Tibial nerve (tissue), 4 donors: ENCODE measurements around the gene ECSIT. TPM values are rescaled to one million over a fixed set of nuclear protein-coding genes. Genes with fewer than 3 reads are reported as not detected.

ENCODE experiments used
- DNase-seq, 2 donors: peaks; one replicate each; pipeline ENCODE4 v3.0.0-alpha.2; 2019; ENCODE audit warnings: low spot score in 2 of 2
- H3K27ac ChIP-seq, 4 donors: fragments of 200-600 bp; sonication (generic) in 3 of 4; one replicate each; pipeline ENCODE4 v1.5.1; 2017 to 2019; ENCODE audit warnings: mild to moderate bottlenecking in 1 of 4
- H3K27me3 ChIP-seq, 2 donors: fragments of 200-600 bp; sonication (generic) in 1 of 2; one replicate each; pipeline versions ENCODE4 v1.5.1 to v1.6.0; 2017 to 2019
- H3K36me3 ChIP-seq, 3 donors: fragments of 200-600 bp; sonication (generic); one replicate each; pipeline ENCODE4 v1.5.1; 2018 to 2019
- H3K4me1 ChIP-seq, 4 donors: fragments of 200-600 bp; sonication (generic) in 3 of 4; one replicate each; pipeline ENCODE4 v1.5.1; 2017 to 2019
- H3K4me3 ChIP-seq, 4 donors: fragments of 200-600 bp; sonication (generic) in 3 of 4; one replicate each; pipeline ENCODE4 v1.5.1; 2017 to 2019; ENCODE audit warnings: mild to moderate bottlenecking in 1 of 4, moderate library complexity in 1 of 4
- H3K9me3 ChIP-seq, 4 donors: fragments of 200-600 bp; sonication (generic) in 3 of 4; one replicate each; pipeline ENCODE4 v1.5.1; 2017 to 2019
- CTCF ChIP-seq, 5 experiments: fragments of 200-600 bp in 3 of 5; fragments of 450-650 bp in 2 of 5; sonication (generic) in 3 of 5; IDR thresholded peaks; one replicate each; pipeline ENCODE4 v1.5.1; 2016 to 2019; ENCODE audit warnings: antibody characterized with exemption in 5 of 5, mild to moderate bottlenecking in 3 of 5, moderate library complexity in 2 of 5
- EP300 ChIP-seq, 2 donors: sonication (generic); formaldehyde crosslinking; IDR thresholded peaks; one replicate each; pipeline ENCODE4 v1.6.1; 2017; ENCODE audit warnings: antibody characterized with exemption in 2 of 2, mild to moderate bottlenecking in 1 of 2
- POLR2A ChIP-seq, 2 donors: fragments of 450-650 bp; IDR thresholded peaks; one replicate each; pipeline ENCODE4 v1.6.1; 2017; ENCODE audit warnings: antibody characterized with exemption in 2 of 2, mild to moderate bottlenecking in 2 of 2, moderate library complexity in 2 of 2
- WGBS, 2 donors: methylation state at CpG; one replicate each; pipeline ENCODE4 v1.1.5; 2018; 5-methylcytosine and 5-hydroxymethylcytosine counted together
- total RNA-seq, 4 donors: library from RNA; depleted of rRNA; stranded (reverse); fragments of >200 nt; gene quantifications; one replicate each; pipeline ENCODE4 v1.1.0, GENCODE V29; 2016

The ECSIT gene
- total RNA-seq, 4 donors from 2014 or later = 45.2 to 81.6 (median 58.4) TPM

- Histone ChIP-seq H3K9me3 (no peaks in the 10 kb centered on the region), H3K4me3 (peak within 1 kb of the TSS; percentile 72 to 95 (median 82)), H3K36me3 (peaks cover 0 to 27% (median 4%) of the 10 kb centered on the region in 3 donors), H3K27me3 (no peaks in the 10 kb centered on the region), H3K27ac (peak within 1 kb of the TSS; percentile 58 to 88 (median 79)), H3K4me1 (peaks cover 0 to 44% (median 17%) of the 10 kb centered on the region in 4 donors)
- peak; percentile 96 to 98 for TF ChIP-seq EP300 (IDR thresholded peaks at IDR 0.05)
- TF ChIP-seq POLR2A (IDR thresholded peaks at IDR 0.05) = peak; percentile 61 to 85
- TF ChIP-seq CTCF (IDR thresholded peaks at IDR 0.05) = peak in 2 of 5 experiments; percentile 9 to 19
- 2 to 5% methylated on average over 32 to 57 of the region's 57 CpGs for WGBS, 2 donors
- peak; percentile 91 to 92 for DNase-seq
Observed at GRCh38 chr19:11558881-11559828, 30.2 kb upstream of the ECSIT start, which contains the start of gene ELOF1. TSS of gene ELOF1 (minus strand) at chr19:11559230. CDS start at chr19:11554347, 4,883 bp downstream.

GRCh38 chr19:11556634-11557420 lies 27.9 kb upstream of the ECSIT start:
- H3K27ac ChIP-seq = no peak overlapping the region
- 74 to 77% methylated on average over 4 of the region's 4 CpGs for WGBS, 2 donors
- TF ChIP-seq EP300 (IDR thresholded peaks at IDR 0.05) = no peak
- TF ChIP-seq POLR2A (IDR thresholded peaks at IDR 0.05) = no peak
- TF ChIP-seq CTCF (IDR thresholded peaks at IDR 0.05) = no peak
- no peaks in the 10 kb centered on the region for H3K9me3 ChIP-seq
- no peak overlapping the region for H3K4me3 ChIP-seq
- H3K36me3 ChIP-seq = peaks cover 0 to 51% (median 10%) of the 10 kb centered on the region in 3 donors
- DNase-seq = no peak
- H3K27me3 ChIP-seq = no peaks in the 10 kb centered on the region
- peaks cover 0 to 47% (median 17%) of the 10 kb centered on the region in 4 donors for H3K4me1 ChIP-seq

GRCh38 chr19:11555246-11555645 lies 26.3 kb upstream of the ECSIT start:
- peaks cover 0 to 44% (median 13%) of the 10 kb centered on the region in 4 donors for H3K4me1 ChIP-seq

GRCh38 chr19:11554160-11554559 lies 25.2 kb upstream of the ECSIT start:
- no peak for DNase-seq
- TF ChIP-seq EP300 (IDR thresholded peaks at IDR 0.05) (no peak), POLR2A (IDR thresholded peaks at IDR 0.05) (no peak), CTCF (IDR thresholded peaks at IDR 0.05) (no peak)

More at GRCh38 chr19:11555246-11555645, 26.3 kb upstream of the ECSIT start:
- Histone ChIP-seq H3K27ac (no peak overlapping the region), H3K36me3 (peaks cover 0 to 58% (median 10%) of the 10 kb centered on the region in 3 donors), H3K27me3 (no peaks in the 10 kb centered on the region), H3K9me3 (no peaks in the 10 kb centered on the region), H3K4me3 (no peak overlapping the region)
- TF ChIP-seq POLR2A (IDR thresholded peaks at IDR 0.05) = no peak
- no peak for TF ChIP-seq EP300 (IDR thresholded peaks at IDR 0.05)
- no peak for TF ChIP-seq CTCF (IDR thresholded peaks at IDR 0.05)
- WGBS, 2 donors = 66 to 74% methylated on average over 6 of the region's 6 CpGs
- DNase-seq = no peak

More at GRCh38 chr19:11554160-11554559, 25.2 kb upstream of the ECSIT start:
- Histone ChIP-seq H3K4me3 (no peak overlapping the region), H3K27ac (peak overlapping the region in 1 of 4 donors; percentile 56), H3K4me1 (peaks cover 0 to 36% (median 8%) of the 10 kb centered on the region in 4 donors), H3K9me3 (no peaks in the 10 kb centered on the region), H3K27me3 (no peaks in the 10 kb centered on the region), H3K36me3 (peaks cover 0 to 66% (median 10%) of the 10 kb centered on the region in 3 donors)
- 90 to 93% methylated on average over 12 of the region's 12 CpGs for WGBS, 2 donors
